Airway epithelial cell (primary cell): ENCODE measurements around the gene PAPOLG. TPM values are rescaled to one million over a fixed set of nuclear protein-coding genes. Genes with fewer than 3 reads are reported as not detected.

Source experiments
- total RNA-seq: library from RNA; depleted of rRNA; stranded (reverse); fragments of >200 nt; gene quantifications from 2 replicates; pipeline ENCODE4 v1.2.3, GENCODE V29; 2015

PAPOLG gene
- total RNA-seq = 6.9 and 12.3 TPM in 2 replicates

DNA sequence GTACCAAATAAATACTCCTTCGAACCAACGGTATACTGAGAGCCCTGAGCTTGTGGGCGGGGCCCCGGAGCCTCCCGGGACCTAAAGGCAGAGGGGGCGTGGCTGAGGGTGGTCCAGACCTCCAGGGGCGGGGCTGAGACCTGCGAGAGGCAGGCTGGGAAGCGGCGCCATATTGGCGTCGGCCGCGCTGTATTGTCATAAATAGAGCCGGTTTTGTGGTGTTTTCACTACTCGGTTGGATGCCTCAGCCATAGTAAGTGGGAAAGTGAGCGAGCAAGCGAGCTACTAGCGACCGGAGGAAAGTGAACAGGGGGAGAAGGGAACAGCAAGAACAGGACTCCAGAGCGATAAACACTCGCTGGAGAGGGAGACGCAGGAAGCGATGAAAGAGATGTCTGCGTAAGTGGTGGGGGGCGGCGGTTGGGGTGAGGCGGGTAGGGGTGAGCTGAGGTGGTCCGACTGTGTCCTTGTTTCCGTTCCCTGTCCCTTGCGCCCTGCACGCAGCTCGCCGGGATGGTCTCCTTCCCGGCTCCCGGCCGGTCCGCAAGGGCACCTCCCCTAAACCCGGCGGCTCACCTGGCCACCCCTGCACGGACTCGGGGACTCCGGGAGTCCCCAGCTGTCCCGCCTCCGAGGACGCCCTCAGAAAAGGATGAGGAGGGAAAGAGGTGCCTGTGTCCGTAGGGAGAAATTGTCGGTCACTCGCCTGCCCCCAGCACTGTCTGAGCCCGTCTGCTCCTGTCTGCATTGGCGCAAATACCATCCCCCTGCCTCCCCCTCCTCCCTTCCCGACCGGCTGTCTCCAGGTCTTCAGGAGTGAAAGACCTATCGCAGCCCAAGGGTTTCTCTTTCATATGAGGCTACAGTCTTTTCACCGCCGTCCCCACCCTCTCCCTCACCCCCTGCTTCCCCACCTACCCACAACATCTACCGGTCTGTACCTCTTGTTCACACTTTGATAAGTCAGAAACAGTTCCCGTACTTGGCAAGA, at the start of gene PAPOLG:
Gene PAPOLG (plus strand): TSS at position 172 of the 991 bp plus-strand sequence. CDS start 211 bp downstream, at position 383.

Other genes with a start within 250 kb of the PAPOLG start
- 9.3 and 10.8 TPM in 2 replicates for gene BCL11A, start 202.6 kb upstream of the PAPOLG start, total RNA-seq
- 5.8 and 8.3 TPM in 2 replicates for gene REL, start 125.3 kb downstream of the PAPOLG start, total RNA-seq